SK-N-SH (cell line): ENCODE data around the gene OPCML. TPM values are rescaled to one million over a fixed set of nuclear protein-coding genes. Genes with fewer than 3 reads are reported as not detected.

ENCODE experiments used
- CTCF ChIA-PET: fragments of 300-600, 350-600 bp; formaldehyde crosslinking; extraction: SDS; loops from one replicate; lab custom pipeline; 2021; lab: Yijun Ruan, JAX
- POLR2A ChIA-PET: fragments of 350-600 bp; sonication (Branson Sonifier 250); formaldehyde crosslinking; extraction: SDS; loops from one replicate; lab custom pipeline; 2020; ENCODE audit warnings: antibody characterized with exemption, inconsistent platforms; lab: Yijun Ruan, JAX
- DNase-seq: peaks from one replicate; pipeline ENCODE4 v3.0.0; 2012
- H2AFZ ChIP-seq: fragments of 200-600 bp; sonication (generic); 2 replicates; pipeline ENCODE4 v1.8.1; 2016; ENCODE audit warnings: antibody characterized with exemption, mild to moderate bottlenecking, low read depth
- H3F3A ChIP-seq: fragments of 200-600 bp; sonication (generic); replicated peaks from 2 replicates; pipeline ENCODE3; 2016; ENCODE audit warnings: antibody characterized with exemption, mild to moderate bottlenecking; ENCODE audit not compliant: insufficient read depth
- H3K27ac ChIP-seq, 2 experiments: fragments of 200-500 bp in 1 of 2; fragments of 200-600 bp in 1 of 2; sonication (Bioruptor generic) in 1 of 2; sonication (generic), shearing (Covaris generic) in 1 of 2; 2 replicates each; pipeline versions ENCODE4 v1.5.1 to v1.6.1; 2014 to 2016; ENCODE audit warnings: low read depth in 2 of 2, inconsistent platforms in 1 of 2, low read length in 1 of 2, mild to moderate bottlenecking in 1 of 2, mixed read lengths in 1 of 2
- H3K27me3 ChIP-seq: fragments of 200-600 bp; sonication (generic), shearing (Covaris generic); 2 replicates; pipeline ENCODE4 v1.6.1; 2016; ENCODE audit warnings: mixed run types; ENCODE audit not compliant: insufficient read depth
- H3K36me3 ChIP-seq, 2 experiments: fragments of 200-500 bp in 1 of 2; fragments of 200-600 bp in 1 of 2; sonication (Bioruptor generic) in 1 of 2; sonication (generic) in 1 of 2; replicated peaks in 1 of 2; 2 replicates each; pipeline versions ENCODE3 to v1.5.1; 2014 to 2016; ENCODE audit warnings: low read length in 1 of 2, mild to moderate bottlenecking in 1 of 2; ENCODE audit not compliant: insufficient read depth in 2 of 2, control insufficient read depth in 1 of 2
- H3K4me1 ChIP-seq, 2 experiments: fragments of 200-500 bp in 1 of 2; fragments of 200-600 bp in 1 of 2; sonication (Bioruptor generic) in 1 of 2; sonication (generic), shearing (Covaris generic) in 1 of 2; 2 replicates each; pipeline versions ENCODE4 v1.5.1 to v1.6.1; 2014 to 2016; ENCODE audit warnings: low read depth in 1 of 2, low read length in 1 of 2, mixed run types in 1 of 2; ENCODE audit not compliant: insufficient read depth in 2 of 2, control insufficient read depth in 1 of 2
- H3K4me2 ChIP-seq: fragments of 200-600 bp; sonication (generic), shearing (Covaris generic); 2 replicates; pipeline ENCODE4 v1.6.1; 2017; ENCODE audit warnings: mixed run types
- H3K4me3 ChIP-seq, 2 experiments: fragments of 200-500 bp in 1 of 2; fragments of 200-600 bp in 1 of 2; sonication (Bioruptor generic) in 1 of 2; sonication (generic), shearing (Covaris generic) in 1 of 2; 2 replicates each; pipeline versions ENCODE4 v1.5.1 to v1.8.1; 2014 to 2016; ENCODE audit warnings: low read depth in 2 of 2, inconsistent platforms in 1 of 2, low read length in 1 of 2, mild to moderate bottlenecking in 1 of 2, mixed read lengths in 1 of 2, moderate library complexity in 1 of 2
- H3K79me2 ChIP-seq: fragments of 200-600 bp; sonication (generic); 2 replicates; pipeline ENCODE4 v1.8.1; 2017; ENCODE audit warnings: mild to moderate bottlenecking; ENCODE audit not compliant: insufficient read depth
- H3K9ac ChIP-seq: fragments of 200-600 bp; sonication (generic); 2 replicates; pipeline ENCODE4 v1.6.1; 2017; ENCODE audit warnings: mixed run types
- H3K9me2 ChIP-seq: fragments of 200-600 bp; sonication (generic); 2 replicates; pipeline ENCODE4 v1.6.1; 2017; ENCODE audit warnings: mixed run types
- H3K9me3 ChIP-seq: fragments of 200-600 bp; sonication (generic); 2 replicates; pipeline ENCODE4 v1.6.1; 2017; ENCODE audit warnings: mixed run types, mild to moderate bottlenecking, moderate library complexity
- H4K20me1 ChIP-seq: fragments of 200-600 bp; sonication (generic); 2 replicates; pipeline ENCODE4 v1.6.1; 2017; ENCODE audit warnings: mild to moderate bottlenecking, mixed run types; ENCODE audit not compliant: insufficient read depth
- CHD2 ChIP-seq: fragments of 150-350 bp; IDR thresholded peaks from 2 replicates; pipeline ENCODE4 v1.6.1; 2018; ENCODE audit warnings: low read length; ENCODE audit not compliant: partially characterized antibody
- EP300 ChIP-seq, 2 experiments: IDR thresholded peaks; 2 replicates each; pipeline versions ENCODE4 v1.4.0 to v1.6.1; 2012; ENCODE audit warnings: borderline replicate concordance in 1 of 2, low read depth in 1 of 2, low read length in 1 of 2
- EZH2phosphoT487 ChIP-seq: fragments of 200-600 bp; sonication (generic); IDR thresholded peaks from 2 replicates; pipeline ENCODE4 v1.6.1; 2017; ENCODE audit warnings: low read depth, mixed run types, mild to moderate bottlenecking, antibody characterized with exemption, moderate library complexity, borderline replicate concordance
- FOXM1 ChIP-seq: IDR thresholded peaks from 2 replicates; pipeline ENCODE4 v1.4.0; 2012; ENCODE audit warnings: low read depth, mild to moderate bottlenecking
- GABPA ChIP-seq: IDR thresholded peaks from 2 replicates; pipeline ENCODE4 v1.4.0; 2012; ENCODE audit warnings: low read depth, mild to moderate bottlenecking
- MEF2A ChIP-seq: IDR thresholded peaks from 2 replicates; pipeline ENCODE4 v1.4.0; 2012; ENCODE audit warnings: low read depth, borderline replicate concordance
- MXI1 ChIP-seq: IDR thresholded peaks from 2 replicates; pipeline ENCODE4 v1.6.1; 2012; ENCODE audit warnings: mild to moderate bottlenecking, low read depth, low read length, improper control_type of control experiment
- RAD21 ChIP-seq: IDR thresholded peaks from 2 replicates; pipeline ENCODE4 v1.6.1; 2012; ENCODE audit warnings: mild to moderate bottlenecking, low read length
- SMC3 ChIP-seq: IDR thresholded peaks from 2 replicates; pipeline ENCODE4 v1.6.1; 2012; ENCODE audit warnings: low read depth, low read length, improper control_type of control experiment
- TAF1 ChIP-seq: IDR thresholded peaks from 2 replicates; pipeline ENCODE4 v1.6.1; 2012; ENCODE audit warnings: low read depth, mild to moderate bottlenecking, low read length, moderate library complexity, borderline replicate concordance
- USF1 ChIP-seq: IDR thresholded peaks from 2 replicates; pipeline ENCODE4 v1.4.0; 2012; ENCODE audit warnings: low read depth, borderline replicate concordance
- YY1 ChIP-seq: IDR thresholded peaks from 2 replicates; pipeline ENCODE4 v1.4.0; 2012; ENCODE audit warnings: low read depth, mild to moderate bottlenecking
- ZBTB33 ChIP-seq: IDR thresholded peaks from 2 replicates; pipeline ENCODE4 v1.4.0; 2012; ENCODE audit warnings: low read depth, borderline replicate concordance
- WGBS: methylation state at CpG from one replicate; pipeline ENCODE4 v1.1.6; 2017; ENCODE audit warnings: low lambda C conversion rate; 5-methylcytosine and 5-hydroxymethylcytosine counted together
- polyA plus RNA-seq, 3 experiments: library from polyadenylated mRNA; depleted of rRNA; stranded (reverse); fragments of >200 nt; gene quantifications; 2 replicates each; pipeline ENCODE4 v1.2.3, GENCODE V29; 2012
- TF ChIP-seq, protein P1 (sequence below): IDR thresholded peaks from 2 replicates; pipeline ENCODE4; 2012
- TF ChIP-seq, protein P2 (sequence below): fragments of 150-350 bp; IDR thresholded peaks from 2 replicates; pipeline ENCODE4 v1.6.1; 2016; ENCODE audit warnings: mild to moderate bottlenecking, low read depth, low read length

Gene OPCML
- polyA plus RNA-seq, 1 of the 3 experiments (the other 2 are of a cell fraction), result not detected

GRCh38 chr11:132523929-132524328 is 1008.4 kb downstream of the OPCML start:
- no peaks in the 10 kb centered on the region for H3K27me3 ChIP-seq
- H3K9me3 ChIP-seq, result no peaks in the 10 kb centered on the region
- no peaks in the 10 kb centered on the region for H3K9me2 ChIP-seq
- no peak overlapping the region for H3K9ac ChIP-seq
- H3K27ac ChIP-seq, result no peak overlapping the region
- no peak for DNase-seq
- no peaks in the 10 kb centered on the region for H3F3A ChIP-seq
- H3K4me2 ChIP-seq, result no peak overlapping the region
- no peak overlapping the region for H3K4me3 ChIP-seq
- H3K4me1 ChIP-seq, result no peaks in the 10 kb centered on the region
- TF ChIP-seq MEF2A (no peak), GABPA (no peak), EZH2phosphoT487 (no peak), EP300 (IDR thresholded peaks at IDR 0.05; ENCODE audit: borderline replicate concordance in 1 of 2, low read depth in 1 of 2, low read length in 1 of 2) (no peak), ZBTB33 (no peak), FOXM1 (no peak), YY1 (no peak), USF1 (no peak), TAF1 (no peak), CHD2 (no peak), SMC3 (no peak), RAD21 (no peak), MXI1 (no peak)
- TF ChIP-seq, protein P1, sequence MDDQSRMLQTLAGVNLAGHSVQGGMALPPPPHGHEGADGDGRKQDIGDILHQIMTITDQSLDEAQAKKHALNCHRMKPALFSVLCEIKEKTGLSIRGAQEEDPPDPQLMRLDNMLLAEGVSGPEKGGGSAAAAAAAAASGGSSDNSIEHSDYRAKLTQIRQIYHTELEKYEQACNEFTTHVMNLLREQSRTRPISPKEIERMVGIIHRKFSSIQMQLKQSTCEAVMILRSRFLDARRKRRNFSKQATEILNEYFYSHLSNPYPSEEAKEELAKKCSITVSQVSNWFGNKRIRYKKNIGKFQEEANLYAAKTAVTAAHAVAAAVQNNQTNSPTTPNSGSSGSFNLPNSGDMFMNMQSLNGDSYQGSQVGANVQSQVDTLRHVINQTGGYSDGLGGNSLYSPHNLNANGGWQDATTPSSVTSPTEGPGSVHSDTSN, result no peak
- TF ChIP-seq, protein P2, sequence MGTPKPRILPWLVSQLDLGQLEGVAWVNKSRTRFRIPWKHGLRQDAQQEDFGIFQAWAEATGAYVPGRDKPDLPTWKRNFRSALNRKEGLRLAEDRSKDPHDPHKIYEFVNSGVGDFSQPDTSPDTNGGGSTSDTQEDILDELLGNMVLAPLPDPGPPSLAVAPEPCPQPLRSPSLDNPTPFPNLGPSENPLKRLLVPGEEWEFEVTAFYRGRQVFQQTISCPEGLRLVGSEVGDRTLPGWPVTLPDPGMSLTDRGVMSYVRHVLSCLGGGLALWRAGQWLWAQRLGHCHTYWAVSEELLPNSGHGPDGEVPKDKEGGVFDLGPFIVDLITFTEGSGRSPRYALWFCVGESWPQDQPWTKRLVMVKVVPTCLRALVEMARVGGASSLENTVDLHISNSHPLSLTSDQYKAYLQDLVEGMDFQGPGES, result no peak
- TF ChIP-seq, all 33 proteins: peak for 0
- Histone ChIP-seq H3K79me2 (no peaks in the 10 kb centered on the region), H2AFZ (no peak overlapping the region), H3K36me3 (no peaks in the 10 kb centered on the region), H4K20me1 (no peaks in the 10 kb centered on the region)
- 24% methylated on average over 4 of the region's 4 CpGs for WGBS
- ChIA-PET CTCF (interaction anchor here (1.0 kb wide), 1 partner anchor 420 kb away, joined by 3 read pairs; no protein-coding TSS in a partner anchor), POLR2A (no interaction called here)
